Stimulated activated CD8-positive, alpha-beta memory T cell treated with anti-CD3 and anti-CD28 coated beads, Interleukin-7, amount 100 ng/mL, for 4 hours (primary cell): ENCODE measurements around the gene PRRC2A.
A peak's percentile ranks its signal among the peaks of the same experiment; 100 is the strongest.

ENCODE experiments used
- DNase-seq, 2 donors: peaks; one replicate each; pipeline ENCODE4 v3.0.0-alpha.2; 2020; ENCODE audit warnings: low read depth in 2 of 2

PRRC2A gene

GRCh38 chr6:31651602-31652191 is 31.2 kb downstream of the PRRC2A start:
- DNase-seq: no peak

GRCh38 chr6:31652925-31653724 is 32.6 kb downstream of the PRRC2A start:
- peak; percentile 83 to 92 for DNase-seq

GRCh38 chr6:31654574-31655348 is 34.2 kb downstream of the PRRC2A start:
- DNase-seq: no peak

GRCh38 chr6:31655349-31656237 is 35.1 kb downstream of the PRRC2A start, which contains the start of gene APOM:
TSS of gene APOM (plus strand) at chr6:31655894. CDS start at chr6:31655967, 73 bp downstream.
- no peak for DNase-seq

- DNase-seq: no peak
Observed at GRCh38 chr6:31657406-31658157, 37.1 kb downstream of the PRRC2A start.

- no peak for DNase-seq
Observed at GRCh38 chr6:31658158-31658688, 37.7 kb downstream of the PRRC2A start.

- DNase-seq: no peak
Observed at GRCh38 chr6:31658983-31659648, 38.6 kb downstream of the PRRC2A start.

- DNase-seq: no peak
Observed at GRCh38 chr6:31659649-31660380, 39.3 kb downstream of the PRRC2A start.

- peak; percentile 48 to 76 for DNase-seq
Observed at GRCh38 chr6:31660381-31661261, 40.1 kb downstream of the PRRC2A start, which contains the start of gene C6orf47. TSS of gene C6orf47 (minus strand) at chr6:31660778. CDS start at chr6:31659947, 831 bp downstream.

- no peak for DNase-seq
Observed at GRCh38 chr6:31661262-31662123, 41.0 kb downstream of the PRRC2A start.

GRCh38 chr6:31662124-31662723 is 41.7 kb downstream of the PRRC2A start:
- no peak for DNase-seq

- DNase-seq: no peak
Observed at GRCh38 chr6:31663126-31663960, 42.8 kb downstream of the PRRC2A start.

GRCh38 chr6:31663961-31664789 is 43.7 kb downstream of the PRRC2A start:
- DNase-seq: no peak

GRCh38 chr6:31664790-31665500 is 44.4 kb downstream of the PRRC2A start, which contains the start of gene GPANK1:
TSS of gene GPANK1 (minus strand) at chr6:31664997. CDS start at chr6:31664478, 519 bp downstream.
- peak; percentile 82 to 87 for DNase-seq
